Breast epithelium (tissue), 3 donors: ENCODE measurements around the gene LZTFL1.

Source experiments
- POLR2A ChIP-seq: fragments of 450-650 bp; IDR thresholded peaks from one replicate; pipeline ENCODE4 v1.6.1; 2016; ENCODE audit warnings: antibody characterized with exemption, mild to moderate bottlenecking, moderate library complexity
- POLR2AphosphoS5 ChIP-seq, 3 donors: sonication (generic); formaldehyde crosslinking; IDR thresholded peaks; one replicate each; pipeline ENCODE4 v1.6.1; 2017; ENCODE audit warnings: antibody characterized with exemption in 3 of 3
- TF ChIP-seq, protein P1 (sequence below), 3 donors: fragments of 450-650 bp; IDR thresholded peaks; one replicate each; pipeline ENCODE4 v1.5.1; 2016 to 2017; ENCODE audit warnings: antibody characterized with exemption in 3 of 3, mild to moderate bottlenecking in 3 of 3, moderate library complexity in 3 of 3

DNA sequence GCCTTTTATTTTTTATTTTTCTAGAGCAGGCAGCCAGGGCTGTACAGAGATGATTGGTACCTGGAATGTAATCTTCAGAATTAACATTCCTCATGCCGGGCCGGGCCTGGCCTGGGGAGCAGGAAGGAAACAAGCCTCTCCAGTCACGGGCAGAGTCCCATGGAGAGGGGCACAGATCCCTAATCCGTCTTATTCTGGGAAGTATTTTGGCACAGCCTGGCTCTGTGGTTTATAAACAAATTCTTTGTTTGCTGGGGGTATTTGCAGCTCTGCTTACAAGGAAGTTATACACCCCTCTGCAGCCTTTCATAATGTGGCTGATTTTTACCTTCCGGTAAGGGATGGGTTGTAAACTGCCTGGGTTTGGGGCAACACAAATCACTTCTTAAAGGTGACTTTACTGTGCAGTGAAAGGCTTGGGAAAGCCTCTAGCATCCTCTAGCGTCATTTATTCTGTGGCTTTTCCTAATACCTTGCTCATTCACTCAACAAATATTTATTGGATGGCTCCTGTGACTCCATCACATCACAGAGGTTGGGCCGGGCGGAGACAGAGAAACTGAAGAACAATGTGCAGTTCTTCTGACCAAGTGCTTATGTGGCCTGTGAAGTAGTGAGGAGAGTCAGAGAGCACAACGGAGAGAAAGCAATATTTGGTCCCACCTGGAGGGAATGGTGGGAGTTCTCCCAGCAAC, 48.3 kb downstream of the LZTFL1 start:
- TF ChIP-seq, protein P1, sequence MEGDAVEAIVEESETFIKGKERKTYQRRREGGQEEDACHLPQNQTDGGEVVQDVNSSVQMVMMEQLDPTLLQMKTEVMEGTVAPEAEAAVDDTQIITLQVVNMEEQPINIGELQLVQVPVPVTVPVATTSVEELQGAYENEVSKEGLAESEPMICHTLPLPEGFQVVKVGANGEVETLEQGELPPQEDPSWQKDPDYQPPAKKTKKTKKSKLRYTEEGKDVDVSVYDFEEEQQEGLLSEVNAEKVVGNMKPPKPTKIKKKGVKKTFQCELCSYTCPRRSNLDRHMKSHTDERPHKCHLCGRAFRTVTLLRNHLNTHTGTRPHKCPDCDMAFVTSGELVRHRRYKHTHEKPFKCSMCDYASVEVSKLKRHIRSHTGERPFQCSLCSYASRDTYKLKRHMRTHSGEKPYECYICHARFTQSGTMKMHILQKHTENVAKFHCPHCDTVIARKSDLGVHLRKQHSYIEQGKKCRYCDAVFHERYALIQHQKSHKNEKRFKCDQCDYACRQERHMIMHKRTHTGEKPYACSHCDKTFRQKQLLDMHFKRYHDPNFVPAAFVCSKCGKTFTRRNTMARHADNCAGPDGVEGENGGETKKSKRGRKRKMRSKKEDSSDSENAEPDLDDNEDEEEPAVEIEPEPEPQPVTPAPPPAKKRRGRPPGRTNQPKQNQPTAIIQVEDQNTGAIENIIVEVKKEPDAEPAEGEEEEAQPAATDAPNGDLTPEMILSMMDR (IDR thresholded peaks at IDR 0.05), result no peak
- TF ChIP-seq POLR2A (no peak), POLR2AphosphoS5 (IDR thresholded peaks at IDR 0.05) (no peak)
